Activated naive CD8-positive, alpha-beta T cell treated with anti-CD3 and anti-CD28 coated beads, Interleukin-2, amount 50 U/mL, for 16 hours (primary cell): Measurements from ENCODE around the gene EPB41L2.

Experiments
- DNase-seq: peaks from one replicate; pipeline ENCODE4 v3.0.0-alpha.2; 2020; ENCODE audit warnings: low read depth, low spot score

EPB41L2 gene

GRCh38 chr6:130865793-130866192 is 197.3 kb downstream of the EPB41L2 start:
- no peak for DNase-seq

GRCh38 chr6:130864344-130864743 is 198.7 kb downstream of the EPB41L2 start:
- DNase-seq, result no peak

DNA sequence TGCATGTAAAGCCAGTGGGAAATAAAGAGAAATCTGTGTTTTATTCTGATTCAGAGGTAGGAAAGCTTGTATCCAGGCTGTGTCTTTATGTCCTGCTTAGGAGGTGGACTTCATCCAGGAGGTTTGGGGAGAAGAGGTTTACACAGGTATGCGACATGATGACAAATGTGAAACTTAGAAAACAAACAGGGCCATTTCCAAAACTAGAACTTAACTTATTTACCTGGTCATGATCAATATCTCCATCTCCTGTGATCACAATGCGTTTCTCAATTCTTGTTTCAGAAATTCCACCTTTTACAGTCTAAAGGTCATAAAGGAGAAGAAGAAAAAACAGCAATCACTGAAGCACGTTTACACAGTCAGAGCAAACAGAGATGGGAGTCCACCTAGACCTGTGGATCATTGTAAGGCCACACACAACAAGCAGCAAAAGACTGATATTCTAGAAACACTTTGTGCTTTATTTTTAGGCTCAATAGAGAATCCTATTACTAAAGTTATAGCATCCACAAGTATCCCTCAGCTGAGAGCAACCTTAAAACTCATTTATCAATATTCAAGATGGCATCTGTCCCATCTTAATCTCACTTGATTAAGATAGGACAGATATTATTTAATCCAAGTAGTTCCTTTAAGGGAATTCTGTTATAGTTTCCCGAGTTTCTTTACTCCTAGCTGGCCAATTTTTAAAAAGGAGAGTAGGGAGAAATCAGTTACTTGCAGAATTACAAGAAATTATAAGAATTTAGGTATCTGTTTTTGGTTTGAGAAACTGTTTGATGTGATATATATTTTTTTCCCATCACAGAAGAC is 199.4 kb downstream of the EPB41L2 start:
- no peak for DNase-seq

DNA sequence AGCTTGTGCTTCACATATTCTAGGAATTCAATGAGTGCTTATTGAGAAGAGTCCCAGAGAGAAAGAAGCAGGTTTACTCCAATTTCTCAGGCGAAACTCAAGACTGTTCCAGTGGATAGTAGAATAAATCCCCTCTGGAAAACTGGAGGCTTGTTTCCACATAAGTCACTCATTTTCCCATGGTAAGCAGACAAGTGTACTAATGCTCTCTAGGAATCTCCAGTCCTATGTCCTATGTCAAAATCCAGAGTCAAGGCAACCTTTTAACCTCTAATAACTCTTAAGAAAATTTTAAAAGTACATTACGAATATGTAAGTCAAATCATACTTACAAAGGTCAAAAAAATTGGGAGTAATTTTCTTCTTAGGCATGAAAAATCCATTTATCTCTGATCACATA is 200.7 kb downstream of the EPB41L2 start:
- DNase-seq, result no peak

DNA sequence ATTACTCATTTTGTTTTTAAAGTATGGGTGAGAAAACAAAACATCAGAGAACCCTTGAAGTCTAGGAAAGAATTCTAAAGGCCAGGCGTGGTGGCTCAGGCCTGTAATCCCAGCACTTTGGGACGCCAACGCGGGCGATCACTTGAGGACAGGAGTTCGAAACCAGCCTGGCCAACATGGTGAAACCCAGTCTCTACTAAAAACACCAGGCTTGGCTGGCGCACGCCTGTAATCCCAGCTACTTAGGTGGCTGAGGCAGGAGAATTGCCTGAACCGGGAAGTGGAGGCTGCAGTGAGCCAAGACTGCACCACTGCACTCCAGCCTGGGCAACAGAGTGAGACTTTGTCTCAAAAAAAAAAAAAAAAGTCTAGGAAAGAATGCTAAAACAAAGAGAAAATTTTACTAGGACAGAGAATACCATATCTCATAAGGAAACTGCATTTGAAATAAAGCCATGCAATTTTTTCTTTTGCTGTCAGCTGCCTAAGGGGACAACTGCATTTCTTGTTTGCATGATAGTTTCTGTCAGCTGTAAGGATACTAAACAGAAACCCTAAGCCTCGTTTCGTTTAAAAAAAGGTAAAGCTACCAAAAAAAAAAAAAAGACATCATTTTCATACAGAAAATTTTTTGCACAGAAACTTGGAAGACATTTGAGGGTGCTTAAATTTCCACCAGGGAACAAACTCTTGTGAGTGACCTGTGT is 203.7 kb downstream of the EPB41L2 start:
- no peak for DNase-seq

GRCh38 chr6:130858498-130859160 is 204.4 kb downstream of the EPB41L2 start:
- DNase-seq, result no peak

DNA sequence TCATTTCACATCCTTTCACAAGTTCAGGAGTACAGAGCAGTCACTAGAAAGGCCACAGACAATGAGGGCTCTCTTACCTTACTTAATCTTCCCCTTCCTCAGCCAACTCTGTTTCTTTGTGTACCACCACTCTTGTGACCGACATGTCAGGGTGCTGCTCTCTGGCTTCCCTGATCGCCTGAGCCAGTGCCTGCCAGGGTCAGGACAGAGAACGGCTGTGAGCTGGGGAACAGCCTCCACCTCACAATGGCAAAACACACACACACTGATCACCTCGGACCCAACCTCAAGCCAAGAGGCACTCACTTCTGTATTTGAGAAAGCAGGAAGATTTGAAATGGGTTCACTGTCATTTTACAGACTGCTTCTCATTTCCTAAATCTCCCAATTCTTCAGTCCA is 205.0 kb downstream of the EPB41L2 start:
- DNase-seq, result no peak

DNA sequence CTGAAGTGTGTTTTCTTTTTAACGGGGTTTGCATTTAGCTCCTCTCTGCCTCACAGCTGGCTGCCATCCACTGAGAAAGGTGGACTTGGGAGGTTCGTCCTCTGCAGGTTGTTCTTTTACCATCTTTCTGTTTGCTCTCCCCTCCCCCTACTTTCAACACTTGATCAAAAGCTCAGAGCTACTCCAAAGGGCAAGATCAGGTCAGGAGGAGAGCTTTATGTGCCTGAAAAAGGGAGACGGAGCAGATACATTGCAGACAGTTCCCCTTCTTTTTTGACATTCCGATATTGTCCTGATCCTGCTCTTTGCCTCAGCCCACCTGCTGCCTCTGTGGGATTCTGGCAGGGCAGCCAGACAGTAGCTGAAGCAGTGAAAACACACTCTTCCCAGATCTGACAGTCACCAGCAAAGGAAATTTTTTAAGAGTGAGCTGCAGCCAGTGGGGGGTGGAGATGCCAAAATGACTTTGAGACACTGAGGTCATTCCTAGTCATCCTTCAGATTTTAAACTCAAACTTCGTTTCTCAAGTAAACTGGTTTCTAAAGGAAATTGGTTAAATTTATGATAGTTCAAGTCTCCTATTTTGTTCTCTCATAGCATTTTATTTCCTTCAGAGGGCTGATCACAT is 209.4 kb downstream of the EPB41L2 start:
- DNase-seq, result no peak

DNA sequence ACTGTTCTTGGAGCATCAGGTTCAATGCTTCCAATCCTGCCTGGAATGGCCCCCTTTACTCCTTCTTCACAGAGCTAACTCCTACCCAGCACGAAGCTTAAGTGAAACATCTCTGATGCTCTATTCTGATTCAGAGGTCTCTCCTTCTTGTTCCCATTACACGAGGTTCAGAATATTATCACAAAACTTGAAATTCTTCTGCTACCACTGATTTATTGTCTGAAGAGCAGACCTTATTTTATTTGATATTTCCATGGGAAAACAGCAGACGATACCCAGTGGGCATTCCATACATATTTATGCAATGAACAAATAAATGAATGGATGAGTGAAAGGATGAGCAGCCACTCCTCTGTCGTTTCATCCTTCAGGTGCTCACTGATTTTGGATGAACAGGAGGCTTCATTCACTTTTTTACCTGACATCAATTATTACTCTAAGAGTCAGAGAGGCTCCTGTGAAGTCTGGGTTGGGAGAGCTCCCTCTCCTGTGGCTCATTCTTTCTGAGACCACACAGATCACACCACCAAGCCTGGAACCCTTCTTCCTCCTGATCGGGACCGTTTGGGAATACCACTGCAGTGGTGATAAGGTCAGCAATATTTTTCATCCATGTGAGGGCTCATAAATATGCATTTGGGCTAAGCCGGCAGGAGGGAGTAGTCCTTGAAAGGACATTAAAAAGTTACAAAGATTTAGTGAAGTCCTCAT is 210.0 kb downstream of the EPB41L2 start:
- DNase-seq, result no peak

DNA sequence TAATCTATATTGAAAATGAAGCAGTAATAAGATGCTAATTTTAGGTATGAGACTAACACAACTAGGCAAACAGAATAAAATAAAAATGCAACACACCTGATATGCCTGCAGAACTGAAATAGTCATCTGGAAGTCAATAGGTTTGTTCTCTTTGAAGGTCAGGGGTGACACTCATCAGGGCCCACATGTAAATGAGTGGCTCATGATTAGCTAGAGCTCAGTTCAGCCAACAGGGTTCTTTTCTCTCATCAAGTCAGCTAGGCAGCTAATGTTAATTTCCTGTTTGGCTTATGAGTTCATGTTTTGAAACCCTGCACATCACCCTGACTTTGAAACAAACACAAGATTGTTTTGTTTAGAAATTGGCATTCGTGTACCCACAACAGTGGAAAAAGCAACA is 212.0 kb downstream of the EPB41L2 start:
- DNase-seq, result no peak

- no peak for DNase-seq
Observed at GRCh38 chr6:130849594-130849993, 213.5 kb downstream of the EPB41L2 start.

- DNase-seq, result no peak
Observed at GRCh38 chr6:130848945-130849344, 214.1 kb downstream of the EPB41L2 start.

DNA sequence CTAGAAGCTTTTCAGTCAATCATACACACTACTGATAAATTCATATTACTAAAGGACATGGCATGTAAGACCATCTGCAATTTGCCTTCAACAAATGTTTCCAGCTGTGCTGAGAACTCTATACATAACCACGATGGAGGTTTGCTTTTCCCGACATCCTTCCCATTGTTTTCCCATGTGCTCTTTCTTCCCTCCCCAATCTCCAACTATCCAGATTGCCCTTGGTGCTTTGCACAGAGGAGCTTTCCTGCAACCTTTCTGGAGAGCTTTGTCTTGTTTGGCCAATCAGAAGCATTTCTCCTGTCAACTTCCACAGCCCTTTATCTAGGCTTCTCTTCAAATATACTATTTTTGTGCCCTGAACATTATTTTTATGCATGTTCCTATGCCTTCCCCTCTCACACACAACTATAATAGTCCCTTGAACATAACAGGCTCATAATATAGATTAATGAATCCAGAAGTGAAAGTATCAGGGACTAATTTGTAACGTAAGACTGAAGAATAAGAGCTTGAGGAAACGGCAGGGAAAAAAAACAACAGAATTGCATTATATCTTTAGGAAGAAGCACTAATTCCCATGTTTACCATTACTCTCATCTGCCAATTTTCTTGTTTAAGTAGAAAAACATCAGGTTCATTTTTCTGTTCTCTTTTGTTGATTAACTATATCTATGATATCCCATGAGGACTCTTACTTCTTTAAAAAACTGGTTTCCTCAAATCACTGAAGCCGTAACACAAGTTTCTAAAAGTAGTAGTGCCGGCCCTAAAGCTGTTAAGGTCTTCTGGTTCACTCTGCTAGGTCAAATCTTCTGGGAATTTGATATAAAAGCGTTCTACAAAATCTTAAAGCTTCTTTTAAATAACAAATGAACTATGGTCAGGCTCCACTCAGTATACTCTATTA is 215.8 kb downstream of the EPB41L2 start:
- DNase-seq, result no peak

DNA sequence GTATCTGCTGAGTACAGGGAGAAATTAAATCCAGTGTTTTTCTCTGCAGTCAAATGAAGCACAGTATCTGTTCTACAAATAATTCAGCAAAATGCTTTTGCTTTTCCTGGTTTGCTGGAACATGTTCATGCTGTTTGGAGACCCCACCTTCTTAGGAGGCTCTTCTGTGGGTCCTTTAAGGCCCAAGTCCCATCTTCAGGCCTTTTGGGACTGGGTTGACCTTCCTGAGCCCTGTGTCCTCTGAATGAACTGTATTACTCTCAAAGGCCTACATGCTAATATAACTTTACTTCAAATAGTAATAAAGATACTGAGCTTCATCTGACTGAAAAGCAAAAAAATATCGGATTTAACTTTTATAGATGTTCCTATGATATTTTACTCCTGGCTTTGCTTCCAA is 216.5 kb downstream of the EPB41L2 start:
- no peak for DNase-seq

- no peak for DNase-seq
Observed at GRCh38 chr6:130843575-130844320, 219.3 kb downstream of the EPB41L2 start.

GRCh38 chr6:130841128-130841728 is 221.8 kb downstream of the EPB41L2 start:
- no peak for DNase-seq

DNA sequence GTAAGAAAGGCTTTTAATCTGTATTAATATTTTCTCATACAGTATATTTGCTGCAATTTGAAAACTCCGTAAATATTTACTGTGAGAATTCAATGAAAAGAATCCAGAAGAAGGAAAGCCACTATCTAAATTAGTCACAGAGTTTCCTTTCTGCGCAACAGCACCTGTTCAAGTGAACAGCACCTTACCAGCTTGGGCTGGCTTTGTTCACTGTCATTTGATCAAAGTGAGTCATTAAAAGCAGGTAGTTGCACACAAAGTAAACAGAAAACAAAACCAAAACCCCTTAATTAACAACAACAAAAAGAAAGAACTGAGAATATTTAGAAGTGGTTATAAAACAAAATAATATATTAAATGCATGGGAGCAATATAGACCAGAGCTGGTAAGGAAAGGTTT is 223.0 kb downstream of the EPB41L2 start:
- DNase-seq, result no peak

DNA sequence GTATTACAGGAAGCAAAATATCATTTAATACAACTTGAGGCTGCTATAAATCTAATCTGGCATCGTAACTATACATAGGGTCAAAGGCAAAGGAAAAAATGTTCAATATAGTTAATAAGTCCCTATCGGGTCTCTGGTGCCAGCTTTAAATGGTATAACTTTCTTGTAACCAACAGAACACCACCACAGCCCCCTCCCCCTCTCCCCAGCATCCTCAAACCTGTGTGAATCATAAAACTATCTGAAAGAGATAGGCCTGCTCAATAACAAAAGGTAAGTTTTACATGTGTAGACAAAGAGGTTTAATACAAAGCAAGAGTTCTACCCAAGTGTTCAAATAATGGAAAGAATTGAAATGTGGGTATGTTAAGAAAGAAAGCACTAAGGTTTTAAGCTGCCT is 223.7 kb downstream of the EPB41L2 start:
- no peak for DNase-seq

GRCh38 chr6:130838951-130839350 is 224.1 kb downstream of the EPB41L2 start:
- no peak for DNase-seq
